Uterus (tissue), 4 donors: Measurements from ENCODE around the gene FGF4. TPM values are rescaled to one million over a fixed set of nuclear protein-coding genes. Genes with fewer than 3 reads are reported as not detected.
"Not testable (repeated sequence)": the region's sequence is repeated elsewhere in the genome, so short reads cannot be mapped to it uniquely, and the experiment has no call there.

Source experiments
- DNase-seq, 2 donors: peaks; one replicate each; pipeline ENCODE4 v3.0.0-alpha.2; 2019 to 2020
- H3K27ac ChIP-seq, 2 donors: fragments of 200-600 bp; sonication (generic); 1 replicate in 1 of 2; 2 replicates in 1 of 2; pipeline ENCODE4 v1.5.1; 2016 to 2018
- H3K27me3 ChIP-seq, 2 donors: fragments of 200-600 bp; sonication (generic); one replicate each; pipeline ENCODE4 v1.5.1; 2018 to 2019; ENCODE audit warnings: control low read depth in 1 of 2
- H3K36me3 ChIP-seq, 2 donors: fragments of 200-600 bp; sonication (generic); one replicate each; pipeline ENCODE4 v1.5.1; 2019; ENCODE audit warnings: control low read depth in 1 of 2
- H3K4me1 ChIP-seq, 2 donors: fragments of 200-600 bp; sonication (generic); one replicate each; pipeline ENCODE4 v1.5.1; 2018 to 2019; ENCODE audit warnings: control low read depth in 1 of 2
- H3K4me3 ChIP-seq, 2 donors: fragments of 200-600 bp; sonication (generic); 1 replicate in 1 of 2; 2 replicates in 1 of 2; pipeline ENCODE4 v1.5.1; 2018 to 2019; ENCODE audit warnings: mild to moderate bottlenecking in 1 of 2
- H3K9me3 ChIP-seq, 2 donors: fragments of 200-600 bp; sonication (generic); one replicate each; pipeline ENCODE4 v1.5.1; 2019; ENCODE audit warnings: control low read depth in 1 of 2
- CTCF ChIP-seq, 4 experiments: fragments of 200-600 bp in 2 of 4; fragments of 450-650 bp in 2 of 4; sonication (generic) in 2 of 4; IDR thresholded peaks; one replicate each; pipeline ENCODE4 v1.5.1; 2016 to 2019; ENCODE audit warnings: antibody characterized with exemption in 4 of 4, mild to moderate bottlenecking in 2 of 4, moderate library complexity in 1 of 4
- POLR2A ChIP-seq, 2 donors: fragments of 450-650 bp; IDR thresholded peaks; one replicate each; pipeline ENCODE4 v1.6.1; 2016; ENCODE audit warnings: antibody characterized with exemption in 2 of 2, mild to moderate bottlenecking in 1 of 2, moderate library complexity in 1 of 2
- intact Hi-C: fragments of 100-400 bp; cut with DNase I; formaldehyde crosslinking; loops from one replicate; pipeline ENCODE4 v1.15.1; 2023; ENCODE audit warnings: low total_unique reads
- total RNA-seq, 4 donors: library from RNA; depleted of rRNA in 3 of 4; stranded (reverse); fragments of >200 nt in 3 of 4; gene quantifications; one replicate each; pipeline versions ENCODE4 v1.1.0 to v1.2.4, GENCODE V29; 2014 to 2023
- donor health status: DM: yes; HTN: yes; CAD: no.

FGF4 gene
- total RNA-seq, 4 donors from 2014 or later, result not detected

DNA sequence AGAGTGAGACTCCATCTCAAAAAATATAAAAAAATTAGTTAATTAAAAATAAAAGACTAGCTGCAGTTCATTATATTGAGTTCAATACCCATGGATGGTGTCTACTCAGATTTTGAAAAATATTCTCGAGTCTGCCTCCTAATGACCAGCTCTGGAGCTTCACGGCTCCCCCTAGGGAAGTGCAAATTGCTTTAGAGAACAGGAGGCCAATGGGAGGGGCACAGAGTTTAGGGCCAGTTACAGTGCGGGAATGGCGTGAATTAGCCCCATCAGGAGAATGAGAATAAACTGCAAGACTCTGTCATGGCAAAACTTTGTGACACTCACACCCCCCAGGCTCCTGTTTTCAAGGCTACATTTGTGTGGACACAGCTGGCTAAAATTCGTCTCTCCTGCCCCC is 4.6 kb downstream of the FGF4 start:
- intact Hi-C loops, result no loop called here
- Histone ChIP-seq H3K36me3 (no peaks in the 10 kb centered on the region), H3K4me1 (no peaks in the 10 kb centered on the region), H3K9me3 (no peaks in the 10 kb centered on the region), H3K27ac (no peak overlapping the region), H3K27me3 (peaks cover 0 to 3% of the 10 kb centered on the region in 2 donors), H3K4me3 (no peak overlapping the region)
- TF ChIP-seq CTCF (IDR thresholded peaks at IDR 0.05) (no peak), POLR2A (IDR thresholded peaks at IDR 0.05) (no peak)
- no peak for DNase-seq

DNA sequence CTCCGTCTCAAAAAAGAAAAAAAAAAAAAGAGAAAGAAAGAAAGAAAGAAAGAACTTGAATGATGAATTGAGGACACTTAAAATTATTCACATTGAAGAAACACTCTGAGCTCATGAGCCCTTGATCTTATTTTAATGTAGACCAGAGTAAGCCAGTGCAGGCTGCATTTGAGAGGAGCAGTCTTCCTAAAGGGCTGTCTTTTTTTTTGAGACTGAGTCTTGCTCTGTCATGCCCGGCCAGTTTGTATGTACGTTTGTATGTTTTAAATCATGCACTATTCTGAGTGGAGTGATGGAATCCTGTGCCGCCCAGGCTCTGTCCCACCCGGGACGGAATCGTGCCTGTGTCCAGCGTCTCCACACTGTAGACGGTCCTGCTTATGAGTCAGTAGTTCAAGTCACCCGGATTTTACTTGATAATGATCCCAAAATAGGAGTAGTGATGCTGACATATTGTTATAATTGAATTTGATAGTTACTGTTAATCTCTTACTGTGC is 9.6 kb downstream of the FGF4 start:
- Histone ChIP-seq H3K4me1 (no peaks in the 10 kb centered on the region), H3K4me3 (no peak overlapping the region), H3K9me3 (no peaks in the 10 kb centered on the region), H3K36me3 (no peaks in the 10 kb centered on the region), H3K27me3 (no peaks in the 10 kb centered on the region), H3K27ac (no peak overlapping the region)
- intact Hi-C loops, result no loop called here
- no peak for TF ChIP-seq POLR2A (IDR thresholded peaks at IDR 0.05)
- DNase-seq, result no peak

DNA sequence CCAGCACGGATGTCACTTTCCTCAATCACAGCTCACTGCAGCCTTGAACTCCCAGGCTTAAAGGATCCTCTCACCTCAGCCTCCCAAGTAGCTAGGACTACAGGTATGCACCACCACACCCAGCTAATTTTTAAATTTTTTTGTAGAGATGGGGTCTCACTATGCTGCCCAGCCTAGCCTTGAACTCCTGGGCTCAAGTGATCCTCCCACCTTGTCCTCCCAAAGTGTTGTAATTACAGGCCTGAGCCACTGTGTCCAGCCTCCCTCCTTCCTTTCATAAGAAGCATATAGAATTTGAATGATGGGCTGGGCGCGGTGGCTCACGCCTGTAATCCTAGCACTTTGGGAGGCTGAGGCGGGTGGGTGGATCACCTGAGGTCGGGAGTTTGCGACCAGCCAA is 10.2 kb downstream of the FGF4 start:
- H3K36me3 ChIP-seq, DNase-seq, H3K27me3 ChIP-seq, H3K27ac ChIP-seq, H3K4me3 ChIP-seq, H3K9me3 ChIP-seq, H3K4me1 ChIP-seq, intact Hi-C loops: not testable (repeated sequence)

- TF ChIP-seq POLR2A (IDR thresholded peaks at IDR 0.05), result no peak
- TF ChIP-seq CTCF (IDR thresholded peaks at IDR 0.05), result no peak
- intact Hi-C loops, result no loop called here
- no peak for DNase-seq
- Histone ChIP-seq H3K4me3 (no peak overlapping the region), H3K36me3 (no peaks in the 10 kb centered on the region), H3K27ac (no peak overlapping the region), H3K4me1 (no peaks in the 10 kb centered on the region), H3K27me3 (no peaks in the 10 kb centered on the region), H3K9me3 (no peaks in the 10 kb centered on the region)
These were observed 14.8 kb downstream of the FGF4 start for GRCh38 chr11:69760319-69760718.

DNA sequence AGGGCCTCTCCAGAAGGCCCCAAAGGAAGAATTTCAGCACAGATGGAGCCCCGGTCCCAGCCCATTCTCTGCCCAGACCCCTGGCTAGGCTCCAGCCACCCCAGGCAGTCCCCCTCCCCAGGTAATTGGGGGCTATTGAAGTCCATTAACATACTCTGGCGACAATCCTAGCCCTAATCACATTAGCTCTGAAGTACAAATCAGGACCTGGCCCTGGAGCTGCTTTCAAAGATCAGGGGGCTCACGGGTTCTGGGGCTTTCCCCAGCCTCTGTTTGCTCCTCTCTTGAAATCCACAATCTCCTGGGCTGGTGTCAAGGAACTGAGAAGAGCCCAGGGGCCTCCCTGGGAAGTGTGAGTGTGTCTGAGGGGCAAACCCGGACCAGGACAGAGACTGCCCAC is 22.3 kb downstream of the FGF4 start:
- Histone ChIP-seq H3K27me3 (no peaks in the 10 kb centered on the region), H3K4me1 (no peaks in the 10 kb centered on the region), H3K9me3 (no peaks in the 10 kb centered on the region), H3K27ac (no peak overlapping the region), H3K4me3 (no peak overlapping the region), H3K36me3 (no peaks in the 10 kb centered on the region)
- no peak for TF ChIP-seq POLR2A (IDR thresholded peaks at IDR 0.05)
- TF ChIP-seq CTCF (IDR thresholded peaks at IDR 0.05), result no peak
- intact Hi-C loops, result no loop called here
- DNase-seq, result no peak

DNA sequence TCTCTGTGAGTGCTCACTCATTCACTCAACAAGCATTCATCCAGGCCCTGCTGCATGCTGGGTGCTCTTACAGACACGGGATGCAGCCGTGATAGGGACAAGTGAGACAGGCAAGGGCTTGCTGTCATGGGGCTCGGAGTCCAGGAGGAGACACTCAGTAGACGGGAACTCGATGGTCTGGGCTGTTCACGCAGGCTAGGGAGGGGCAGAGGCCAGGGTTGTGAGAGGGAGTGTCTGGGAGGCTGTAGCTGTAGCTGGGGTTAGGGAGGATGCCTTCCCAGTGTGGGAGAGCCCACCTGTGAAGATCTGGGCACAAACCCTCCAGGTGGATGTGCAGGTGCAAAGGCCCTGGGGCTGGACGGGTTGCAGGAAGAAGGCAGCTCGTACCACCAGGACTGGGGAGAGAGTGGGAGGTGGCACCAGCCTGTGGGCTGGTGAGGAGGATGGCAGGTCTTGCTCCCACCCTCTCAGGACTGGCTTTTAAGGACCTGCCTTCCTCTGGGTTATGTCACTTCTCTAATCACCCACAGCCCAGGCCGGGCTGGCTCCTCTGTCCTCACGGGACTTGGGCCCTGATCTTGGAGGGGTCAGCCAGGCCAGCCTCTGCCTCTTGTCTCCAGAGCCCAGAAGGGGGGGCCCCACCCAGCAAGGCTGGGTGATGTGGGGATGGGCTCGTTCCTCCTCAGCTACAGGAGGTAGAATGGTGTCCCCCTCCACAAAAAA is 24.1 kb downstream of the FGF4 start:
- TF ChIP-seq POLR2A (IDR thresholded peaks at IDR 0.05), result no peak
- TF ChIP-seq CTCF (IDR thresholded peaks at IDR 0.05), result no peak
- H3K4me1 ChIP-seq, result no peaks in the 10 kb centered on the region
- no peak for DNase-seq
- no peaks in the 10 kb centered on the region for H3K36me3 ChIP-seq
- no peak overlapping the region for H3K27ac ChIP-seq
- intact Hi-C loops, result no loop called here
- H3K9me3 ChIP-seq, result no peaks in the 10 kb centered on the region
- no peaks in the 10 kb centered on the region for H3K27me3 ChIP-seq
- H3K4me3 ChIP-seq, result no peak overlapping the region
